Posterior vena cava (tissue), 2 donors: ENCODE results near the gene LYSMD4. TPM values are rescaled to one million over a fixed set of nuclear protein-coding genes. Genes with fewer than 3 reads are reported as not detected.

Source experiments
- total RNA-seq, 2 donors: library from RNA; stranded (reverse); fragmentation: NEBNext Ultra II Directional; extraction: Animal tissue kit (Norgen Biotek cat#: 25700); gene quantifications; one replicate each; pipeline ENCODE4 v1.2.1, GENCODE V29; 2021
- donor health status: DM: yes; HTN: yes; CAD: no.
- donor health status: DM: yes; HTN: yes; CAD: no.

The LYSMD4 gene
- total RNA-seq, 2 donors from 2014 or later: 6.8 to 7.5 TPM

Other genes starting within 250 kb of the LYSMD4 start
- gene MEF2A, start 167.5 kb downstream of the LYSMD4 start, total RNA-seq: 100 to 1,000 TPM in 1 of 2 donors, 10 to 100 TPM in 1; 90.6 to 121 TPM